Neural crest cell (in vitro differentiated cells): ENCODE results near the gene MUC13. TPM values are rescaled to one million over a fixed set of nuclear protein-coding genes. Genes with fewer than 3 reads are reported as not detected.

Experiments used
- DNase-seq: peaks from one replicate; pipeline ENCODE4 v3.0.0; 2021; ENCODE audit warnings: low read depth, mixed read lengths, low spot score
- H3K27ac Mint-ChIP-seq: one replicate; pipeline ENCODE4 v1.8.0; 2021; ENCODE audit warnings: mild to moderate bottlenecking, mixed read lengths; ENCODE audit not compliant: unreplicated experiment
- H3K27me3 Mint-ChIP-seq: 2 replicates; pipeline ENCODE4 v1.8.0; 2021; ENCODE audit warnings: low read depth, mild to moderate bottlenecking, mixed read lengths
- H3K36me3 Mint-ChIP-seq: 2 replicates; pipeline ENCODE4 v1.8.0; 2021; ENCODE audit warnings: low read depth, mild to moderate bottlenecking, mixed read lengths
- H3K4me1 Mint-ChIP-seq: 2 replicates; pipeline ENCODE4 v1.8.0; 2021; ENCODE audit warnings: mixed read lengths
- H3K4me3 Mint-ChIP-seq: one replicate; pipeline ENCODE4 v1.8.0; 2021; ENCODE audit warnings: mild to moderate bottlenecking, mixed read lengths
- H3K9me3 Mint-ChIP-seq: 2 replicates; pipeline ENCODE4 v1.8.0; 2021; ENCODE audit warnings: mixed read lengths
- CTCF ChIP-seq: fragments of 200-600 bp; sonication (generic); conservative IDR thresholded peaks from 2 replicates; pipeline ENCODE4 v1.5.0; 2021; ENCODE audit warnings: antibody characterized with exemption, mild to moderate bottlenecking
- total RNA-seq: library from RNA; stranded (reverse); gene quantifications from 2 replicates; pipeline ENCODE4 v1.2.1, GENCODE V29; 2021

The MUC13 gene
- total RNA-seq, 1 donor from 2014 or later, result not detected

- Mint-ChIP-seq H3K4me1 (no peaks in the 10 kb centered on the region), H3K27me3 (no peaks in the 10 kb centered on the region), H3K36me3 (no peaks in the 10 kb centered on the region), H3K4me3 (no peak overlapping the region), H3K27ac (no peak overlapping the region), H3K9me3 (no peaks in the 10 kb centered on the region)
- no peak for TF ChIP-seq CTCF
- DNase-seq, result no peak
Observed at GRCh38 chr3:124916837-124917409, 17.6 kb downstream of the MUC13 start.

- Mint-ChIP-seq H3K4me1 (no peaks in the 10 kb centered on the region), H3K27ac (no peak overlapping the region), H3K36me3 (no peaks in the 10 kb centered on the region), H3K4me3 (no peak overlapping the region), H3K9me3 (no peaks in the 10 kb centered on the region), H3K27me3 (no peaks in the 10 kb centered on the region)
- no peak for TF ChIP-seq CTCF
- DNase-seq, result no peak
Observed at GRCh38 chr3:124915254-124915653, 19.3 kb downstream of the MUC13 start.

GRCh38 chr3:124907957-124908356, 26.6 kb downstream of the MUC13 start:
- Mint-ChIP-seq H3K27me3 (peaks cover 15% of the 10 kb centered on the region), H3K36me3 (no peaks in the 10 kb centered on the region), H3K4me3 (no peak overlapping the region), H3K9me3 (no peaks in the 10 kb centered on the region), H3K27ac (no peak overlapping the region), H3K4me1 (peaks cover 8% of the 10 kb centered on the region)
- TF ChIP-seq CTCF, result no peak
- DNase-seq, result no peak

- Mint-ChIP-seq H3K27ac (no peak overlapping the region), H3K27me3 (peaks cover 15% of the 10 kb centered on the region), H3K4me1 (peaks cover 16% of the 10 kb centered on the region), H3K36me3 (no peaks in the 10 kb centered on the region), H3K9me3 (no peaks in the 10 kb centered on the region), H3K4me3 (no peak overlapping the region)
- TF ChIP-seq CTCF, result no peak
- no peak for DNase-seq
Observed at GRCh38 chr3:124904835-124905492, 29.6 kb downstream of the MUC13 start.

GRCh38 chr3:124903896-124904834, 30.4 kb downstream of the MUC13 start:
- Mint-ChIP-seq H3K36me3 (no peaks in the 10 kb centered on the region), H3K4me3 (no peak overlapping the region), H3K27ac (peak overlapping the region; percentile 52), H3K27me3 (peaks cover 15% of the 10 kb centered on the region), H3K9me3 (no peaks in the 10 kb centered on the region), H3K4me1 (peaks cover 16% of the 10 kb centered on the region)
- DNase-seq, result no peak
- no peak for TF ChIP-seq CTCF
